Fibroblast of the aortic adventitia (primary cell): ENCODE data around the gene ALG8. TPM values are rescaled to one million over a fixed set of nuclear protein-coding genes. Genes with fewer than 3 reads are reported as not detected.
"Not testable (repeated sequence)": the region's sequence is repeated elsewhere in the genome, so short reads cannot be mapped to it uniquely, and the experiment has no call there.

Experiments
- DNase-seq: peaks from one replicate; pipeline ENCODE4 v3.0.0-alpha.2; 2010; ENCODE audit warnings: low read depth
- H3K4me3 ChIP-seq: 2 replicates; pipeline ENCODE4 v1.5.1; 2011; ENCODE audit warnings: low read depth, mild to moderate bottlenecking, control low read depth, low read length, moderate library complexity
- CTCF ChIP-seq: IDR thresholded peaks from 2 replicates; pipeline ENCODE4 v1.5.1; 2011; ENCODE audit warnings: mild to moderate bottlenecking, low read length, control low read depth, inconsistent platforms; ENCODE audit not compliant: insufficient read depth
- total RNA-seq: library from RNA; depleted of rRNA; stranded (reverse); fragments of >200 nt; gene quantifications from 2 replicates; pipeline ENCODE4 v1.2.3, GENCODE V29; 2012; ENCODE audit warnings: low replicate concordance

ALG8 gene
- total RNA-seq, 1 donor: 56.6 TPM

GRCh38 chr11:78085972-78086371 is 53.5 kb downstream of the ALG8 start:
- no peak overlapping the region for H3K4me3 ChIP-seq
- DNase-seq: no peak
- TF ChIP-seq CTCF: no peak

- H3K4me3 ChIP-seq, DNase-seq: not testable (repeated sequence)
Observed at GRCh38 chr11:78084506-78084905, 54.9 kb downstream of the ALG8 start.

- TF ChIP-seq CTCF: no peak
- H3K4me3 ChIP-seq: no peak overlapping the region
- DNase-seq: peak; percentile 75
Observed at GRCh38 chr11:78083021-78083420, 56.4 kb downstream of the ALG8 start.

- DNase-seq: no peak
- H3K4me3 ChIP-seq: no peak overlapping the region
- no peak for TF ChIP-seq CTCF
Observed at GRCh38 chr11:78082146-78082545, 57.3 kb downstream of the ALG8 start.

GRCh38 chr11:78081583-78081982 is 57.8 kb downstream of the ALG8 start:
- no peak overlapping the region for H3K4me3 ChIP-seq
- no peak for TF ChIP-seq CTCF

GRCh38 chr11:78080818-78081495 is 58.5 kb downstream of the ALG8 start:
- TF ChIP-seq CTCF: no peak
- H3K4me3 ChIP-seq: no peak overlapping the region
- peak; percentile 81 for DNase-seq

More at GRCh38 chr11:78081583-78081982, 57.8 kb downstream of the ALG8 start:
- DNase-seq: no peak

- TF ChIP-seq CTCF: peak; percentile 15
- H3K4me3 ChIP-seq: peak overlapping the region; percentile 83
- no peak for DNase-seq
Observed at GRCh38 chr11:78080084-78080817, 59.2 kb downstream of the ALG8 start.
